Osteoblast (primary cell): Measurements from ENCODE around the gene HDAC4. TPM values are rescaled to one million over a fixed set of nuclear protein-coding genes. Genes with fewer than 3 reads are reported as not detected.

Source experiments
- DNase-seq: peaks from one replicate; pipeline ENCODE4 v3.0.0; 2011; ENCODE audit warnings: low spot score, mixed read lengths; ENCODE audit not compliant: insufficient read length; ENCODE audit errors: missing footprints
- H2AFZ ChIP-seq: 2 replicates; pipeline ENCODE4 v1.6.0; 2011; ENCODE audit warnings: mild to moderate bottlenecking, low read length
- H3K27ac ChIP-seq: 2 replicates; pipeline ENCODE4 v1.5.1; 2011; ENCODE audit warnings: mild to moderate bottlenecking, low read depth, low read length, moderate library complexity
- H3K27me3 ChIP-seq: 2 replicates; pipeline ENCODE4 v1.6.0; 2012; ENCODE audit warnings: mild to moderate bottlenecking, control low read depth, inconsistent platforms, low read length, moderate library complexity; ENCODE audit not compliant: insufficient read depth
- H3K36me3 ChIP-seq: 2 replicates; pipeline ENCODE4 v1.5.1; 2011; ENCODE audit warnings: mild to moderate bottlenecking, low read length, control low read depth, moderate library complexity; ENCODE audit not compliant: insufficient read depth
- H3K4me1 ChIP-seq: 2 replicates; pipeline ENCODE4 v1.5.1; 2011; ENCODE audit warnings: mild to moderate bottlenecking, low read length, control low read depth, moderate library complexity; ENCODE audit not compliant: insufficient read depth
- H3K4me2 ChIP-seq: 2 replicates; pipeline ENCODE4 v1.6.0; 2011; ENCODE audit warnings: mild to moderate bottlenecking, low read length; ENCODE audit not compliant: insufficient read depth
- H3K4me3 ChIP-seq: fragments of 200-600 bp; sonication (generic); 3 replicates; pipeline ENCODE4 v1.5.1; 2012; ENCODE audit warnings: mild to moderate bottlenecking, low read length, inconsistent platforms; ENCODE audit not compliant: insufficient read depth
- H3K79me2 ChIP-seq: 2 replicates; pipeline ENCODE4 v1.6.0; 2012; ENCODE audit warnings: mild to moderate bottlenecking, low read length, control low read depth, inconsistent platforms; ENCODE audit not compliant: insufficient read depth
- H3K9me3 ChIP-seq: 2 replicates; pipeline ENCODE4 v1.5.1; 2011; ENCODE audit warnings: low read depth, low read length, control low read depth
- H4K20me1 ChIP-seq: 2 replicates; pipeline ENCODE4 v1.6.0; 2012; ENCODE audit warnings: mild to moderate bottlenecking, low read length, control low read depth; ENCODE audit not compliant: insufficient read depth
- CTCF ChIP-seq: IDR thresholded peaks from 2 replicates; pipeline ENCODE4 v1.5.1; 2011; ENCODE audit warnings: mild to moderate bottlenecking, low read depth, low read length, moderate library complexity; ENCODE audit errors: extremely low read depth
- total RNA-seq: library from RNA; depleted of rRNA; stranded (reverse); fragments of >200 nt; gene quantifications from 2 replicates; pipeline ENCODE4 v1.2.3, GENCODE V29; 2012

HDAC4 gene
- total RNA-seq, 1 donor: 30.8 TPM

- Histone ChIP-seq H3K9me3 (no peaks in the 10 kb centered on the region), H2AFZ (peak overlapping the region; percentile 96), H3K27ac (no peak overlapping the region), H3K4me3 (peak overlapping the region; percentile 71), H3K36me3 (no peaks in the 10 kb centered on the region), H4K20me1 (no peaks in the 10 kb centered on the region), H3K4me1 (peaks cover 14% of the 10 kb centered on the region), H3K79me2 (no peaks in the 10 kb centered on the region), H3K27me3 (peaks cover 21% of the 10 kb centered on the region), H3K4me2 (peak overlapping the region; percentile 83)
- DNase-seq: peak; percentile 95
- TF ChIP-seq CTCF: peak; percentile 35
Observed at GRCh38 chr2:239002954-239003623, 397.7 kb downstream of the HDAC4 start.

- peak overlapping the region; percentile 71 for H3K4me3 ChIP-seq
- H3K36me3 ChIP-seq: no peaks in the 10 kb centered on the region
- peak overlapping the region; percentile 96 for H2AFZ ChIP-seq
- peaks cover 14% of the 10 kb centered on the region for H3K4me1 ChIP-seq
- H4K20me1 ChIP-seq: no peaks in the 10 kb centered on the region
- peaks cover 16% of the 10 kb centered on the region for H3K27me3 ChIP-seq
- no peak for TF ChIP-seq CTCF
- peak overlapping the region; percentile 83 for H3K4me2 ChIP-seq
- DNase-seq: no peak
- no peaks in the 10 kb centered on the region for H3K9me3 ChIP-seq
- H3K79me2 ChIP-seq: no peaks in the 10 kb centered on the region
- no peak overlapping the region for H3K27ac ChIP-seq
Observed at GRCh38 chr2:239002591-239002953, 398.2 kb downstream of the HDAC4 start.

DNA sequence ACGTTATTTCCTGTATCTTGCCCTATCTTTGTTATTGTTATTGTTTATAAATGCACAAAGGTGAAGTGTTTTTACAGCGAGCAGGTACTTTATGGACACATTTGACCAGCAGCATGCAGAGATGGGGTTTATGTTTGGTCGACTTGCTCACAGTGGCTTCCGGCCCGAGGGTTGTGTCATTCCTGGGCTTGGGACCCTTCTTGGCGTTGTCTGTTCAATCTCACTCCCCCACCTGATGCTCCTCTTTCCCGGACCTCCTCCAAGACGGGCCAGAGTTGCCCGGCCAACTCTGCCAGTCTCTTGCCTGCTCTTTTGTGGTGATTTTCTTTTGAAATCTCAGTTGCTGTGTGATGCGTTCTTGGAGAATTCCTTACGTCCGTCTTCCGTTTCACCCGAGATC lies 399.0 kb downstream of the HDAC4 start:
- Histone ChIP-seq H3K79me2 (no peaks in the 10 kb centered on the region), H3K27ac (no peak overlapping the region), H3K27me3 (peaks cover 13% of the 10 kb centered on the region), H3K4me3 (no peak overlapping the region), H3K4me1 (peaks cover 14% of the 10 kb centered on the region), H4K20me1 (no peaks in the 10 kb centered on the region), H3K36me3 (no peaks in the 10 kb centered on the region), H3K4me2 (no peak overlapping the region), H3K9me3 (no peaks in the 10 kb centered on the region), H2AFZ (no peak overlapping the region)
- TF ChIP-seq CTCF: no peak
- DNase-seq: no peak

- no peak overlapping the region for H2AFZ ChIP-seq
- no peak overlapping the region for H3K27ac ChIP-seq
Observed at GRCh38 chr2:239000500-239001073, 400.2 kb downstream of the HDAC4 start.

More at GRCh38 chr2:239000500-239001073, 400.2 kb downstream of the HDAC4 start:
- Histone ChIP-seq H3K4me2 (no peak overlapping the region), H3K36me3 (no peaks in the 10 kb centered on the region), H3K9me3 (no peaks in the 10 kb centered on the region), H3K4me3 (no peak overlapping the region), H3K79me2 (no peaks in the 10 kb centered on the region), H4K20me1 (no peaks in the 10 kb centered on the region), H3K4me1 (peaks cover 14% of the 10 kb centered on the region), H3K27me3 (peaks cover 11% of the 10 kb centered on the region)
- no peak for TF ChIP-seq CTCF
- DNase-seq: no peak
